ENCODE results near the gene HHIPL1.

DNA sequence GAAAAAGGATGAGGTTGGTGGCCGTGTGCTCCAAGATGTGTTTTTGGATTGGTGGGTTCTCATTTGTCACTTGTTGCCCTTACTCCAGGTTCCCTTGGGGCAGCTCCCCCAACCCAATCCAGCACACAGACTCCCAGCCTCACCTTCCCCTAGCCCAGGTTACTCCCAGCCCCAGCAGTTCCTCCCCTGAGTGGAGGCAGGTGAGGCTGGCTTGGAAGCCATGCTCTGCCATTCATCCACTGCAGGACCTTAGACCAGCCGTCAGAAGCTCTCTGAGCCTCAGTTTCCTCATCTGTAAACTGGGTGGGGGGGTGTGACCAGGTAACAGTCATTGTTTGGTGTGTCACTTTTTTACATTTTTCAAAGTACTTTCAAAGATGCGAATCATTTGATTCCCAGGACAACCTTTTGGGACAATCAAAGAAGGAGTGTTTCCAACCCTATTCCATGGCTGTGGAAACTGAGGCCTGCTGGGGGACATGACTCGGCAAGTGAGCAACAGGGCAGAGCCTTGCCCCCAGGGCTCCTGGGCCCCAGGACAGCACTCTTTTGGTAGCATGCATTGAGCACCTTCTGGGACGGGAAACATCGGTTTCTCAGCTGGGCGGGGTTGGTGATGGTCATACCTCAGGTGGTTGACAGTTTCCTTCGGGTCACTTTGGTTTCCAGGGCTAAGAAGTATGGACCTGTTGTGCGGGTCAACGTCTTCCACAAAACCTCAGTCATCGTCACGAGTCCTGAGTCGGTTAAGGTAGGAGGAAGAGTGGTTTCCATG lies 46.4 kb downstream of the HHIPL1 start:
- TF ChIP-seq POLR2A (IDR thresholded peaks at IDR 0.05; ENCODE audit: low read length) (no peak), GATA1 (IDR thresholded peaks at IDR 0.05; ENCODE audit: low read depth, low read length) (no peak)

Measured in erythroblast (primary cell).